Ascending aorta (tissue), 2 donors: ENCODE data around the gene TNFSF12. TPM values are rescaled to one million over a fixed set of nuclear protein-coding genes. Genes with fewer than 3 reads are reported as not detected.

Source experiments
- DNase-seq, 2 donors: peaks; one replicate each; pipeline ENCODE4 v3.0.0-alpha.2; 2019; ENCODE audit warnings: low spot score in 2 of 2
- H3K27ac ChIP-seq, 2 donors: fragments of 200-600 bp; sonication (generic); one replicate each; pipeline ENCODE4 v1.5.1; 2016 to 2017; ENCODE audit warnings: mild to moderate bottlenecking in 1 of 2
- H3K27me3 ChIP-seq: fragments of 200-600 bp; sonication (generic); one replicate; pipeline ENCODE4 v1.5.1; 2017
- H3K36me3 ChIP-seq, 2 donors: fragments of 200-600 bp; sonication (generic); one replicate each; pipeline ENCODE4 v1.5.1; 2016
- H3K4me1 ChIP-seq, 2 donors: fragments of 200-600 bp; sonication (generic); one replicate each; pipeline ENCODE4 v1.5.1; 2016 to 2017; ENCODE audit warnings: mild to moderate bottlenecking in 1 of 2
- H3K4me3 ChIP-seq, 2 donors: fragments of 200-600 bp; sonication (generic); one replicate each; pipeline ENCODE4 v1.5.1; 2016 to 2017; ENCODE audit warnings: mild to moderate bottlenecking in 1 of 2
- H3K9me3 ChIP-seq, 2 donors: fragments of 200-600 bp; sonication (generic); one replicate each; pipeline ENCODE4 v1.5.1; 2016
- intact Hi-C: fragments of 100-400 bp; cut with DNase I; formaldehyde crosslinking; loops from one replicate; pipeline ENCODE4 v1.15.1; 2023
- total RNA-seq: library from RNA; depleted of rRNA; stranded (reverse); fragments of >200 nt; gene quantifications from one replicate; pipeline ENCODE4 v1.1.0, GENCODE V29; 2016
- TF ChIP-seq, protein P1 (sequence below), 3 experiments: fragments of 200-600 bp in 2 of 3; fragments of 450-650 bp in 1 of 3; sonication (generic) in 2 of 3; IDR thresholded peaks; one replicate each; pipeline ENCODE4 v1.5.1; 2016 to 2019; ENCODE audit warnings: antibody characterized with exemption in 3 of 3, mild to moderate bottlenecking in 1 of 3, moderate library complexity in 1 of 3

TNFSF12 gene
- 88.6 TPM for total RNA-seq

DNA sequence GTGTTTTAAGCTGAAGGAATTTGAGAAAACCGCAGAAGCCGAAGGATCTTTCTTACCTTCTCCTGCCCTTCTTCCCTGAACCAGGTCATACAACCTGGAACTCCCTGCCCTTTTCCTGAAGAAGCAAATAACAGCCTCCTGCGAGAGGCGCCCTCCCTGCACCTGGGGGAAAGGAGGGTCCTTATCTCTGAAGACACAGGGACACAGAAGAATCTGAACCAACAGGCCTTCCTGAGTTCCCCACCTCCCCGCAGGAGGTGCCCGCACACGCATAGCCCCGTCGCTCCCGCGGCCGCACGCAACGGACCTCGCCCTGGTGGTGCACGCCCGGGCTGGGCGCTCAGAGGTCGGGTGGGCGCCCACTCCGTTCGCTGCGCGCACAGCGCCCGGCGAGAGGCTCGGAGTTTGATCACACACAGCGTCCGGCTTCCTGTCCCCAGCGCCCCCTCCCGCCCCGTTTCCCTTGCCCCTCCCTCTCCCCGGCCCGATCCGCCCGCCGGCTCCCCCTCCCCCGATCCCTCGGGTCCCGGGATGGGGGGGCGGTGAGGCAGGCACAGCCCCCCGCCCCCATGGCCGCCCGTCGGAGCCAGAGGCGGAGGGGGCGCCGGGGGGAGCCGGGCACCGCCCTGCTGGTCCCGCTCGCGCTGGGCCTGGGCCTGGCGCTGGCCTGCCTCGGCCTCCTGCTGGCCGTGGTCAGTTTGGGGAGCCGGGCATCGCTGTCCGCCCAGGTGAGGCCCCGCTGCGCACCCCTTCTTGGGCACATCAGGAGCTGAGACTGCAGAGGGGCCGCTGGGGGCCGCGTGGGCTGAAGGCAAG lies at the start of gene TNFSF12:
TSS of gene TNFSF12 (plus strand) at position 474 of the 816 bp plus-strand sequence. CDS start at position 570, 96 bp downstream.
- DNase-seq, result peak in 1 of 2 donors; percentile 81
- peak within 1 kb of the TSS; percentile 89 to 92 for H3K27ac ChIP-seq

DNA sequence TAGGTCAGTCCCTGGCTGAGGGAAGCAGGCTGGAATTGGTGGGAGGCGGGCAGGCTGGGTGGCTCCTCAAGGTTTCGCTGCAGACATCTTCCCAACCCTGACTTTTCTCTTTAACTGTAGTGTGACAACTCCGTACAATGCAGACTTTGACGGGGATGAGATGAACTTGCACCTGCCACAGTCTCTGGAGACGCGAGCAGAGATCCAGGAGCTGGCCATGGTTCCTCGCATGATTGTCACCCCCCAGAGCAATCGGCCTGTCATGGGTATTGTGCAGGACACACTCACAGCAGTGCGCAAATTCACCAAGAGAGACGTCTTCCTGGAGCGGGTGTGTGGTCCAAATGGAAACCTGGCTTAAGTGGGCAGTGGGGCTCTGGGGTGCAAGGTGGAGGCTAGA lies 49.7 kb upstream of the TNFSF12 start:
- Histone ChIP-seq H3K27me3 (no peaks in the 10 kb centered on the region), H3K36me3 (peaks cover 85% of the 10 kb centered on the region in 2 donors), H3K27ac (no peak overlapping the region), H3K9me3 (no peaks in the 10 kb centered on the region), H3K4me1 (no peaks in the 10 kb centered on the region), H3K4me3 (no peak overlapping the region)
- DNase-seq, result no peak
- TF ChIP-seq, protein P1, sequence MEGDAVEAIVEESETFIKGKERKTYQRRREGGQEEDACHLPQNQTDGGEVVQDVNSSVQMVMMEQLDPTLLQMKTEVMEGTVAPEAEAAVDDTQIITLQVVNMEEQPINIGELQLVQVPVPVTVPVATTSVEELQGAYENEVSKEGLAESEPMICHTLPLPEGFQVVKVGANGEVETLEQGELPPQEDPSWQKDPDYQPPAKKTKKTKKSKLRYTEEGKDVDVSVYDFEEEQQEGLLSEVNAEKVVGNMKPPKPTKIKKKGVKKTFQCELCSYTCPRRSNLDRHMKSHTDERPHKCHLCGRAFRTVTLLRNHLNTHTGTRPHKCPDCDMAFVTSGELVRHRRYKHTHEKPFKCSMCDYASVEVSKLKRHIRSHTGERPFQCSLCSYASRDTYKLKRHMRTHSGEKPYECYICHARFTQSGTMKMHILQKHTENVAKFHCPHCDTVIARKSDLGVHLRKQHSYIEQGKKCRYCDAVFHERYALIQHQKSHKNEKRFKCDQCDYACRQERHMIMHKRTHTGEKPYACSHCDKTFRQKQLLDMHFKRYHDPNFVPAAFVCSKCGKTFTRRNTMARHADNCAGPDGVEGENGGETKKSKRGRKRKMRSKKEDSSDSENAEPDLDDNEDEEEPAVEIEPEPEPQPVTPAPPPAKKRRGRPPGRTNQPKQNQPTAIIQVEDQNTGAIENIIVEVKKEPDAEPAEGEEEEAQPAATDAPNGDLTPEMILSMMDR (IDR thresholded peaks at IDR 0.05), result no peak
- intact Hi-C loops, result no loop called here

More for the DNA sequence above, at the start of gene TNFSF12:
- intact Hi-C loops, result loop anchor here (1.0 kb wide), 1 partner anchor 13 kb away; the partner anchor contains the start of gene SENP3
- H3K4me1 ChIP-seq, result peaks cover 0 to 8% of the 10 kb centered on the region in 2 donors
- H3K4me3 ChIP-seq, result peak within 1 kb of the TSS; percentile 65 to 74
- no peaks in the 10 kb centered on the region for H3K27me3 ChIP-seq
- TF ChIP-seq, protein P1 (IDR thresholded peaks at IDR 0.05), result peak in 1 of 3 experiments; percentile 14
- peaks cover 4 to 6% of the 10 kb centered on the region in 2 donors for H3K36me3 ChIP-seq
- no peaks in the 10 kb centered on the region for H3K9me3 ChIP-seq

- Histone ChIP-seq H3K27me3 (no peaks in the 10 kb centered on the region), H3K4me1 (no peaks in the 10 kb centered on the region), H3K9me3 (no peaks in the 10 kb centered on the region), H3K27ac (no peak overlapping the region), H3K4me3 (no peak overlapping the region), H3K36me3 (peaks cover 95 to 100% of the 10 kb centered on the region in 2 donors)
- intact Hi-C loops, result no loop called here
- TF ChIP-seq, protein P1 (IDR thresholded peaks at IDR 0.05), result no peak
- DNase-seq, result no peak
Measured at GRCh38 chr17:7501729-7502128, 47.1 kb upstream of the TNFSF12 start.

DNA sequence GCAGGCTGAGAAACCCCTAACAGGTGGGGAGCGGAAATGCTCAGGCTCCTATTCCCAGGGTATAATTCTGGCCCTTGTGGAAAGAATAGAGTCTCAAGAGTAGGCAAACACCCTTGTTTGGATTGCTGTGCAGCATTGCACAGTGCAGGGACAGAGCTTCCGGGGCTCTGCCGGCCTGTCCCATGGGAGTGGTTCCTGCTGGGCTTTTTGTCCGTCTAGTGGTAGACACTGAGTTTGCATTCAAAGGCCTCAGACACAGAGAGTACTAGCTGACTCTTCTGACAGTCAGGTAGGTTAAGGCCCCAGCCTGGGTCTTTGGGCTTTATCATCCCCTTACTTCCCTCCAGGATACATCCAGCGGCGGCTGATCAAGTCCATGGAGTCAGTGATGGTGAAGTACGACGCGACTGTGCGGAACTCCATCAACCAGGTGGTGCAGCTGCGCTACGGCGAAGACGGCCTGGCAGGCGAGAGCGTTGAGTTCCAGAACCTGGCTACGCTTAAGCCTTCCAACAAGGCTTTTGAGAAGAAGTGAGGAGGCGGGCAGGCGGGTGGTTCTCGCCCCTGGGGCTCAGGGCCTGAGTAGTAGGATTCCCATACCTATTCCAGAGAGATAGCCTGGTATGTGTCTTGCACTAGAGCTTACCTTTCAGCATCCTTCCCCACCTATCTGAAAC lies 46.5 kb upstream of the TNFSF12 start:
- Histone ChIP-seq H3K36me3 (peaks cover 93 to 100% of the 10 kb centered on the region in 2 donors), H3K4me3 (no peak overlapping the region), H3K4me1 (no peaks in the 10 kb centered on the region), H3K27me3 (no peaks in the 10 kb centered on the region), H3K27ac (no peak overlapping the region), H3K9me3 (no peaks in the 10 kb centered on the region)
- intact Hi-C loops, result no loop called here
- TF ChIP-seq, protein P1 (IDR thresholded peaks at IDR 0.05), result no peak
- no peak for DNase-seq

DNA sequence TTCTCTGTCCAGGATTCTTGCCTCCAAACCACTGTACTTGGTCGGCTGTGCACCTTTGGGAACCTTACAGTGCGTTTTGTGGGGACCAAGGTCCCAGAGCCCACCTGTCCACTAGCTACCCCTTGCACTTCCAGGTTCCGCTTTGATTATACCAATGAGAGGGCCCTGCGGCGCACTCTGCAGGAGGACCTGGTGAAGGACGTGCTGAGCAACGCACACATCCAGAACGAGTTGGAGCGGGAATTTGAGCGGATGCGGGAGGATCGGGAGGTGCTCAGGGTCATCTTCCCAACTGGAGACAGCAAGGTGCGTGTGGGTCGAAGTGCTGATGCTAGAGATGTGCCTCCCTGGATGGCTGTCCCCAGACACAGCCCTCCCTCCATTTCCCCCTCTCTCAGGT lies 45.9 kb upstream of the TNFSF12 start:
- Histone ChIP-seq H3K27me3 (no peaks in the 10 kb centered on the region), H3K4me1 (no peaks in the 10 kb centered on the region), H3K9me3 (no peaks in the 10 kb centered on the region), H3K27ac (no peak overlapping the region), H3K4me3 (no peak overlapping the region), H3K36me3 (peaks cover 91 to 100% of the 10 kb centered on the region in 2 donors)
- DNase-seq, result no peak
- intact Hi-C loops, result no loop called here
- TF ChIP-seq, protein P1 (IDR thresholded peaks at IDR 0.05), result no peak
